Ishikawa (cell line): ENCODE measurements around the gene ANK3.

Source experiments
- CREB1 ChIP-seq: IDR thresholded peaks from 2 replicates; pipeline ENCODE4 v1.6.1; 2012; ENCODE audit warnings: low read depth
- EGR1 ChIP-seq: IDR thresholded peaks from 2 replicates; pipeline ENCODE4 v1.6.1; 2012
- EP300 ChIP-seq: IDR thresholded peaks from 2 replicates; pipeline ENCODE4 v1.6.1; 2012; ENCODE audit warnings: borderline replicate concordance
- MAX ChIP-seq: IDR thresholded peaks from 2 replicates; pipeline ENCODE4 v1.6.1; 2012
- NFIC ChIP-seq: IDR thresholded peaks from 2 replicates; pipeline ENCODE4 v1.6.1; 2012
- RAD21 ChIP-seq: IDR thresholded peaks from 2 replicates; pipeline ENCODE4 v1.6.1; 2012; ENCODE audit warnings: low read depth
- TAF1 ChIP-seq: IDR thresholded peaks from 2 replicates; pipeline ENCODE4 v1.6.1; 2012; ENCODE audit warnings: low read depth, mild to moderate bottlenecking
- TCF12 ChIP-seq: IDR thresholded peaks from 2 replicates; pipeline ENCODE4 v1.6.1; 2012; ENCODE audit warnings: low read depth
- TEAD4 ChIP-seq: IDR thresholded peaks from 2 replicates; pipeline ENCODE4 v1.6.1; 2012
- YY1 ChIP-seq: IDR thresholded peaks from 2 replicates; pipeline ENCODE4 v1.6.1; 2012; ENCODE audit warnings: low read depth

GRCh38 chr10:60224066-60224705, 165.5 kb downstream of the ANK3 start:
- no peak for TF ChIP-seq YY1
- no peak for TF ChIP-seq EGR1
- TF ChIP-seq TAF1 = no peak
- no peak for TF ChIP-seq EP300
- TF ChIP-seq CREB1 = no peak
- no peak for TF ChIP-seq RAD21
- TF ChIP-seq MAX = no peak
- no peak for TF ChIP-seq TEAD4
- no peak for TF ChIP-seq TCF12
- no peak for TF ChIP-seq NFIC
